Measurements from ENCODE around the gene RAMP1. TPM values are rescaled to one million over a fixed set of nuclear protein-coding genes. Genes with fewer than 3 reads are reported as not detected.

Gene RAMP1
- polyA plus RNA-seq, 1 donor from 2014 or later, result 25.5 TPM

DNA sequence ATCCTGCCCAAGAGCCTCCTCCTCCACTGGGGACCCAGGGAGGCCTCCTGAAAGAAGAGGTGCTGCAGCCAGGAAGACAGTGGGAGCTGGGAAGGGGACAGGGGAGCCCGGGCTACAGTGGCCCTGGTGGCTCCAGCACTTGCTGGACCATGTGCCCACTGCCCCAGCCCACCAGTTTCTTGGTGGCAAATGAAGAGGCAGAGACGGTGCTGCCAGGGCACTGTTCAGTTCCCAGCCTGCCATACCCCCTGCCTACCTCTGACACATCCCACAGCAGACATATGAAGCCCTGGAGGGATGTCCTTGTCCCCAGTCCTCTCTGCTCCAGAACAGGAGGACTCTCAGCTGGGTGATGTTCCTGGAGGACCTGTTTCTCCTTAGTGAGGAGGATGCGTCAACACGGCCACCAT is 3.7 kb downstream of the RAMP1 start:
- no peaks in the 10 kb centered on the region for H3K36me3 ChIP-seq (ENCODE audit: insufficient read depth, low read length)
- no peaks in the 10 kb centered on the region for H3K9me2 ChIP-seq (ENCODE audit: insufficient read depth, low read length)
- no peaks in the 10 kb centered on the region for H4K20me1 ChIP-seq (ENCODE audit: insufficient read depth)
- no peaks in the 10 kb centered on the region for H3K79me2 ChIP-seq (replicated peaks; ENCODE audit: insufficient read depth, low read length)
- no peaks in the 10 kb centered on the region for H3F3A ChIP-seq (ENCODE audit: insufficient read depth, low read length, poor library complexity, severe bottlenecking)
- no peak overlapping the region for H2AFZ ChIP-seq (ENCODE audit: low read depth, low read length)
- H3K27me3 ChIP-seq (ENCODE audit: insufficient read depth, low read depth, low read length), result peaks cover 22% of the 10 kb centered on the region
- H3K27ac ChIP-seq (ENCODE audit: low read length), result no peak overlapping the region
- H3K9ac ChIP-seq (ENCODE audit: low read length), result no peak overlapping the region
- TF ChIP-seq EZH2 (IDR thresholded peaks at IDR 0.05; ENCODE audit: borderline replicate concordance, insufficient read depth, low read length, poor library complexity, severe bottlenecking) (no peak), RAD21 (conservative IDR thresholded peaks at IDR 0.05) (no peak), POLR2AphosphoS5 (IDR thresholded peaks at IDR 0.05) (no peak), SMC3 (conservative IDR thresholded peaks at IDR 0.05; ENCODE audit: poor library complexity) (no peak), TAF1 (IDR thresholded peaks at IDR 0.05; ENCODE audit: low read depth) (no peak), MXI1 (conservative IDR thresholded peaks at IDR 0.05; ENCODE audit: poor library complexity, severe bottlenecking) (no peak), EP300 (conservative IDR thresholded peaks at IDR 0.05; ENCODE audit: poor library complexity, severe bottlenecking) (no peak)
- TF ChIP-seq, protein P1, sequence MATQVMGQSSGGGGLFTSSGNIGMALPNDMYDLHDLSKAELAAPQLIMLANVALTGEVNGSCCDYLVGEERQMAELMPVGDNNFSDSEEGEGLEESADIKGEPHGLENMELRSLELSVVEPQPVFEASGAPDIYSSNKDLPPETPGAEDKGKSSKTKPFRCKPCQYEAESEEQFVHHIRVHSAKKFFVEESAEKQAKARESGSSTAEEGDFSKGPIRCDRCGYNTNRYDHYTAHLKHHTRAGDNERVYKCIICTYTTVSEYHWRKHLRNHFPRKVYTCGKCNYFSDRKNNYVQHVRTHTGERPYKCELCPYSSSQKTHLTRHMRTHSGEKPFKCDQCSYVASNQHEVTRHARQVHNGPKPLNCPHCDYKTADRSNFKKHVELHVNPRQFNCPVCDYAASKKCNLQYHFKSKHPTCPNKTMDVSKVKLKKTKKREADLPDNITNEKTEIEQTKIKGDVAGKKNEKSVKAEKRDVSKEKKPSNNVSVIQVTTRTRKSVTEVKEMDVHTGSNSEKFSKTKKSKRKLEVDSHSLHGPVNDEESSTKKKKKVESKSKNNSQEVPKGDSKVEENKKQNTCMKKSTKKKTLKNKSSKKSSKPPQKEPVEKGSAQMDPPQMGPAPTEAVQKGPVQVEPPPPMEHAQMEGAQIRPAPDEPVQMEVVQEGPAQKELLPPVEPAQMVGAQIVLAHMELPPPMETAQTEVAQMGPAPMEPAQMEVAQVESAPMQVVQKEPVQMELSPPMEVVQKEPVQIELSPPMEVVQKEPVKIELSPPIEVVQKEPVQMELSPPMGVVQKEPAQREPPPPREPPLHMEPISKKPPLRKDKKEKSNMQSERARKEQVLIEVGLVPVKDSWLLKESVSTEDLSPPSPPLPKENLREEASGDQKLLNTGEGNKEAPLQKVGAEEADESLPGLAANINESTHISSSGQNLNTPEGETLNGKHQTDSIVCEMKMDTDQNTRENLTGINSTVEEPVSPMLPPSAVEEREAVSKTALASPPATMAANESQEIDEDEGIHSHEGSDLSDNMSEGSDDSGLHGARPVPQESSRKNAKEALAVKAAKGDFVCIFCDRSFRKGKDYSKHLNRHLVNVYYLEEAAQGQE (IDR thresholded peaks at IDR 0.05; ENCODE audit: borderline replicate concordance), result no peak
- TF ChIP-seq, protein P2, sequence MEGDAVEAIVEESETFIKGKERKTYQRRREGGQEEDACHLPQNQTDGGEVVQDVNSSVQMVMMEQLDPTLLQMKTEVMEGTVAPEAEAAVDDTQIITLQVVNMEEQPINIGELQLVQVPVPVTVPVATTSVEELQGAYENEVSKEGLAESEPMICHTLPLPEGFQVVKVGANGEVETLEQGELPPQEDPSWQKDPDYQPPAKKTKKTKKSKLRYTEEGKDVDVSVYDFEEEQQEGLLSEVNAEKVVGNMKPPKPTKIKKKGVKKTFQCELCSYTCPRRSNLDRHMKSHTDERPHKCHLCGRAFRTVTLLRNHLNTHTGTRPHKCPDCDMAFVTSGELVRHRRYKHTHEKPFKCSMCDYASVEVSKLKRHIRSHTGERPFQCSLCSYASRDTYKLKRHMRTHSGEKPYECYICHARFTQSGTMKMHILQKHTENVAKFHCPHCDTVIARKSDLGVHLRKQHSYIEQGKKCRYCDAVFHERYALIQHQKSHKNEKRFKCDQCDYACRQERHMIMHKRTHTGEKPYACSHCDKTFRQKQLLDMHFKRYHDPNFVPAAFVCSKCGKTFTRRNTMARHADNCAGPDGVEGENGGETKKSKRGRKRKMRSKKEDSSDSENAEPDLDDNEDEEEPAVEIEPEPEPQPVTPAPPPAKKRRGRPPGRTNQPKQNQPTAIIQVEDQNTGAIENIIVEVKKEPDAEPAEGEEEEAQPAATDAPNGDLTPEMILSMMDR (IDR thresholded peaks at IDR 0.05; ENCODE audit: poor library complexity, severe bottlenecking), result no peak
- no peak overlapping the region for H3K4me2 ChIP-seq (ENCODE audit: low read length)
- no peaks in the 10 kb centered on the region for H3K9me3 ChIP-seq (ENCODE audit: low read length)
- H3K4me3 ChIP-seq (ENCODE audit: low read length), result no peak overlapping the region

DNA sequence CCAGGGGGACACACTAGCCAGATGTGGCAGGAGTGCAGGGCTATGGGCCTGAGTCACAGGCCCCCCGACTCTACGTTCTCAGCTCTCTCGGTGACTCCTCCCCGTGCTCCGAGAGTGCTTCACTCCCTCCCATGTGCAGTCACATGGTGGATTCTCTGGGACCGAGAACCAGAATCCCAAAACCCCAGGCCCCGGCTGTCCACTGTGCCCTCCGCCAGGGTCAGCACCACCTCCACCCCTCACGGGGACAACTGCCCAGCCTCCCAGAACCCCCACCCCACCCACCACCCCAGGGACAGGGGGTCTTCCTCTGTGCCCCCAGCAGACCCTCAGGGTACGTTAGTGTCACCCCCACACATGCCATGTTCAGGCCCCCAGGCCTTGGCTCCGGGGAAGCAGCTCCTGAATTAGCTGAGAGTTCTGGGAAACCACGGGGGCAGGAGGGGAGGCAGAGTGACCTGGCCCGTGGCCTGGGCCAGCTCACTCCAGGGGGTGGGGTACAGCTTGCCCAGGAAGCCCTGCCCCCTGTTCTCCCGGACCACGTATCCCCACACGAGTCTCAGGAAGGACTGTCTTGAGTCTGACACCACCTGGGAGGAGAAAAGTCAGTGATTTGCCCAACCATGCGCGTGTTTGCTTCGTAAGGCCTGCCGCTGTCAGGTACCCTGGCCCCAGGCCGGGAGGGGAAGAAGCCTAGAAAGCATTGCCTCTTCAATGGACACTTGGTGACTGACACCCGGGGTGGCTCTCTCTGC is 4.4 kb downstream of the RAMP1 start:
- no peaks in the 10 kb centered on the region for H3K9me3 ChIP-seq (ENCODE audit: low read length)
- no peaks in the 10 kb centered on the region for H3F3A ChIP-seq (ENCODE audit: insufficient read depth, low read length, poor library complexity, severe bottlenecking)
- H3K27ac ChIP-seq (ENCODE audit: low read length), result no peak overlapping the region
- no peaks in the 10 kb centered on the region for H3K79me2 ChIP-seq (replicated peaks; ENCODE audit: insufficient read depth, low read length)
- H2AFZ ChIP-seq (ENCODE audit: low read depth, low read length), result no peak overlapping the region
- H4K20me1 ChIP-seq (ENCODE audit: insufficient read depth), result no peaks in the 10 kb centered on the region
- H3K9me2 ChIP-seq (ENCODE audit: insufficient read depth, low read length), result no peaks in the 10 kb centered on the region
- no peak overlapping the region for H3K9ac ChIP-seq (ENCODE audit: low read length)
- no peak overlapping the region for H3K4me3 ChIP-seq (ENCODE audit: low read length)
- peaks cover 17% of the 10 kb centered on the region for H3K27me3 ChIP-seq (ENCODE audit: insufficient read depth, low read depth, low read length)
- TF ChIP-seq TAF1 (IDR thresholded peaks at IDR 0.05; ENCODE audit: low read depth) (no peak), SMC3 (conservative IDR thresholded peaks at IDR 0.05; ENCODE audit: poor library complexity) (no peak), EZH2 (IDR thresholded peaks at IDR 0.05; ENCODE audit: borderline replicate concordance, insufficient read depth, low read length, poor library complexity, severe bottlenecking) (no peak), RAD21 (conservative IDR thresholded peaks at IDR 0.05) (no peak), MXI1 (conservative IDR thresholded peaks at IDR 0.05; ENCODE audit: poor library complexity, severe bottlenecking) (no peak), POLR2AphosphoS5 (IDR thresholded peaks at IDR 0.05) (no peak), EP300 (conservative IDR thresholded peaks at IDR 0.05; ENCODE audit: poor library complexity, severe bottlenecking) (no peak)
- TF ChIP-seq, protein P2 (IDR thresholded peaks at IDR 0.05; ENCODE audit: poor library complexity, severe bottlenecking), result no peak
- TF ChIP-seq, protein P1 (IDR thresholded peaks at IDR 0.05; ENCODE audit: borderline replicate concordance), result no peak
- no peak overlapping the region for H3K4me2 ChIP-seq (ENCODE audit: low read length)
- H3K36me3 ChIP-seq (ENCODE audit: insufficient read depth, low read length), result no peaks in the 10 kb centered on the region
